22Rv1 (cell line): ENCODE data around the gene CA12.

Experiments
- ZFX ChIP-seq: fragments of 450-650 bp; IDR thresholded peaks from 2 replicates; pipeline ENCODE4 v1.6.1; 2017; ENCODE audit warnings: antibody characterized with exemption, borderline replicate concordance
- TF ChIP-seq, protein P1 (sequence below): fragments of 450-650 bp; IDR thresholded peaks from 2 replicates; pipeline ENCODE4 v1.5.1; 2017; ENCODE audit warnings: mild to moderate bottlenecking

DNA sequence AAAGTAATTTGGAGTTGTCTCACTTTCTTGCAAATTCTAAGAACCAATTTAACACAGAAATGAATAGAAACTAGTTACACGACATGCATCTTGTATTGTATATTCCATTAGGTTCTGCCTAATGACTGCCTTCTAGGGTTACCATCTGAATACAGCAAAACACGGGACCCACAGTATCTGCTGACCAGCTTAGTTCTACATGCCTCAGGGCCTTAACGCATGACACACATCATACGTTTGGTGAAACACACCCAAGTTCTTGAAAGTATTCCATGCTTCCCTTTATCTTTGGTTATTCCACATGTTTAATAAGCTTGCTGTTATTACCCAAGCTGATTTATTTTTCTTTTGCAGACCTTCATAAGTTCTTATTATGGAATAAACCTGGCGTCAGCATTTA lies 76.4 kb downstream of the CA12 start:
- TF ChIP-seq, protein P1, sequence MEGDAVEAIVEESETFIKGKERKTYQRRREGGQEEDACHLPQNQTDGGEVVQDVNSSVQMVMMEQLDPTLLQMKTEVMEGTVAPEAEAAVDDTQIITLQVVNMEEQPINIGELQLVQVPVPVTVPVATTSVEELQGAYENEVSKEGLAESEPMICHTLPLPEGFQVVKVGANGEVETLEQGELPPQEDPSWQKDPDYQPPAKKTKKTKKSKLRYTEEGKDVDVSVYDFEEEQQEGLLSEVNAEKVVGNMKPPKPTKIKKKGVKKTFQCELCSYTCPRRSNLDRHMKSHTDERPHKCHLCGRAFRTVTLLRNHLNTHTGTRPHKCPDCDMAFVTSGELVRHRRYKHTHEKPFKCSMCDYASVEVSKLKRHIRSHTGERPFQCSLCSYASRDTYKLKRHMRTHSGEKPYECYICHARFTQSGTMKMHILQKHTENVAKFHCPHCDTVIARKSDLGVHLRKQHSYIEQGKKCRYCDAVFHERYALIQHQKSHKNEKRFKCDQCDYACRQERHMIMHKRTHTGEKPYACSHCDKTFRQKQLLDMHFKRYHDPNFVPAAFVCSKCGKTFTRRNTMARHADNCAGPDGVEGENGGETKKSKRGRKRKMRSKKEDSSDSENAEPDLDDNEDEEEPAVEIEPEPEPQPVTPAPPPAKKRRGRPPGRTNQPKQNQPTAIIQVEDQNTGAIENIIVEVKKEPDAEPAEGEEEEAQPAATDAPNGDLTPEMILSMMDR: no peak
- no peak for TF ChIP-seq ZFX
